Stomach smooth muscle (tissue), 2 donors: ENCODE data around the gene FOSL2.
"Not testable (repeated sequence)": the region's sequence is repeated elsewhere in the genome, so short reads cannot be mapped to it uniquely, and the experiment has no call there.

Source experiments
- H3K27ac ChIP-seq: one replicate; pipeline ENCODE4 v1.7.0; 2013; ENCODE audit warnings: mild to moderate bottlenecking, low read length, inconsistent platforms
- H3K27me3 ChIP-seq, 2 donors: one replicate each; pipeline ENCODE4 v1.7.0; 2013; ENCODE audit warnings: low read length in 2 of 2; ENCODE audit not compliant: insufficient read depth in 2 of 2, control insufficient read depth in 1 of 2
- H3K36me3 ChIP-seq, 2 donors: one replicate each; pipeline ENCODE4 v1.7.0; 2013; ENCODE audit warnings: low read length in 2 of 2; ENCODE audit not compliant: control insufficient read depth in 2 of 2, insufficient read depth in 2 of 2
- H3K4me1 ChIP-seq: one replicate; pipeline ENCODE4 v1.7.0; 2013; ENCODE audit warnings: low read length; ENCODE audit not compliant: control insufficient read depth, insufficient read depth
- H3K4me3 ChIP-seq, 2 donors: one replicate each; pipeline ENCODE4 v1.7.0; 2013; ENCODE audit warnings: low read length in 2 of 2
- H3K9ac ChIP-seq, 2 donors: one replicate each; pipeline ENCODE4 v1.7.0; 2013; ENCODE audit warnings: low read length in 2 of 2, mild to moderate bottlenecking in 1 of 2
- H3K9me3 ChIP-seq, 2 donors: one replicate each; pipeline ENCODE4 v1.7.0; 2013; ENCODE audit warnings: low read length in 2 of 2; ENCODE audit not compliant: control insufficient read depth in 2 of 2
- donor health status: healthy.
- donor health status: Pancreatic carcinoma.

Gene FOSL2

DNA sequence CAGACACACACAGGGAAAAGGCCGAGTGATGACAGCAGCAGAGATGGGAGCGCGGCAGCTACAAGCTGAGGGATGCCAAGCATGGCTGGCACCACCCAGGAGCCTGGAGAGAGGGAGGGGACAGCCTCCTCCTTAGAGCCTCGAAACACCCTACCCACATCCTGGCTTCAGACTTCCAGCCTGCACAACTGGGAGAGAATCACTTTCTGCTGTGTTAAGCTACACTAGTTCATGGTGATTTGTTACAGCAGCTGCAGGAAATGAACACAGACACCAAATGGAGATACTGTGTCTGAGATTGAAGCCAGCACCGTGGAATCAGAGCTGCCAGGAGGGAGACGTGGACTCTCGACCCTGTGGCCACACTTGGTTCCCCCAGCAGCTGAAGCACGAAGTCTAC is 27.5 kb upstream of the FOSL2 start:
- Histone ChIP-seq H3K36me3 (no peaks in the 10 kb centered on the region), H3K9ac (peak overlapping the region in 1 of 2 donors; percentile 2), H3K27me3 (no peaks in the 10 kb centered on the region), H3K9me3 (no peaks in the 10 kb centered on the region), H3K27ac (no peak overlapping the region), H3K4me1 (peaks cover 5% of the 10 kb centered on the region), H3K4me3 (no peak overlapping the region)

- no peak overlapping the region for H3K9ac ChIP-seq
- peaks cover 5% of the 10 kb centered on the region for H3K4me1 ChIP-seq
- no peaks in the 10 kb centered on the region for H3K36me3 ChIP-seq
- no peak overlapping the region for H3K4me3 ChIP-seq
- H3K27me3 ChIP-seq, result no peaks in the 10 kb centered on the region
- no peak overlapping the region for H3K27ac ChIP-seq
- no peaks in the 10 kb centered on the region for H3K9me3 ChIP-seq
These were observed 26.5 kb upstream of the FOSL2 start for GRCh38 chr2:28366149-28366495.

DNA sequence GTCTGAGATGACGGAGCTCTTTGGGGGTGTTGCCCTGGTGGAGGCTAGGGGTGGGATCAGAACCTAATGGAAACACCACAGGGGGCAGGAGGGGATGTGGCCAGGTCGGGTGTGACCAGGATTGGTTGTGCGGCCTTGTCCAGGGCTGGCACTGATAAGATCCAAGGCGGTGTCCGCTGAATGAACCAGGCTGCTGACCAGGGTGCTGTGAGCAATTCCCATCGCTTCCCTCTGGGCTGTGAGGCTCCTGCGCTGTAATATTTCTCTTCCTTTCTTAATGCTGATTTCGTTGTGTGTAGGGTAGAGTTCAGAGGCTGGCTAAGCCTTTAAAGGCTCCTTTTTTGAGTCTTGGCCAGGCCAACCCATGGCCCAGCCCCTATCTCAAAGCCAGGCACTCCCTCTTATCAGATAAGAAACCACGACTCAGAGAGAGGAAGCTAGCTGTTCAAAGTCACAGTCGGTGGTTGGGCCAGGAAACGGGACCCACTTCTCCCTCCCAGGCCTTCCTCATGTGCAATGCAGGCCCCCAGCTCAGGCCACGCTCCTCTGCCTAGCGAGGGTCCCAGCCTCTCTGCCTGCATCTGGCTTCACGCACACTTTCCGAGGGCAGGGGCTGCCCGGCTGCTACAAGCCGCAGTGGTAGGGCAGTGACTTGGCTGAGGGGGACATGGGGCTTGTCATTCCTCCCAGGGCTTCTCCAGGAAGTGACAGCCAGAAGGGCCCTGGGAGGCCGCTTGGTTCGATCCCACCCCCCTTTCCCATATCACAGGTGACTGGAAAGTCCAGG is 26.0 kb upstream of the FOSL2 start:
- Histone ChIP-seq H3K27me3 (no peaks in the 10 kb centered on the region), H3K27ac (no peak overlapping the region), H3K9me3 (no peaks in the 10 kb centered on the region), H3K36me3 (no peaks in the 10 kb centered on the region), H3K9ac (no peak overlapping the region), H3K4me3 (no peak overlapping the region), H3K4me1 (peaks cover 5% of the 10 kb centered on the region)

DNA sequence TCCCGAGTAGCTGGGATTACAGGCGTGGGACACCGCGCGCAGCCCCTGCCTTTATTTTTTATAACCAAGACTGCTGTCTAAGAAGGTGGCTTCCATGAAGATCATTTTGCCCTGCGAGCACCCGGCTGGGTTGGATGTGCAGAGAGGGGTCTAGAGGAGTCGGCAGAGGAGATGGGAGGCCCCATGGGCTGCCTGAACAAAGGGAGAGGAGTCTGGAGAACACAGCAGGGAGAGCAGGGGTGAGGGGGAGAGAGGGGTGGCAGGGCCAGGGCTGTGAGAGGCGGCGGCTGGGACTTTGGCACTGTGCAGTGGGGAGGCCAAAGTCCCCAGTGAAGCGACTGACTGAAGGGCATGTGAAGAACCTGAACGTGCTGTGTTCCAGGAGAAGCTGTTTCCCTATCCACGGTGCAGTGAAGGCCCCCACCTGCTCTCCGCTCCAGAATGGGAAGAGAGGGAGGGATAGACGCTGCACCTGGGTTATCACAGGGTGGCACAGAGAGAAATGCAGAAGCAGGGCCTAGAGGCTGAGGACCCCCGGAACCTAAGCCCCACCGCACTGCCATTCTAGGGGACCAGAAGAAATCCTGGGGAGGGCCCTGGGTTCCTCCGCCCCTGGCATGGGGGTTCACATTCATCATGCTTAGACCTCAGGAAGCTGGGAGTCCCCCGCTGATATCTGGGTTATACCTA is 24.8 kb upstream of the FOSL2 start:
- peaks cover 5% of the 10 kb centered on the region for H3K4me1 ChIP-seq
- no peaks in the 10 kb centered on the region for H3K27me3 ChIP-seq
- no peak overlapping the region for H3K4me3 ChIP-seq
- no peak overlapping the region for H3K27ac ChIP-seq
- no peak overlapping the region for H3K9ac ChIP-seq
- no peaks in the 10 kb centered on the region for H3K36me3 ChIP-seq
- no peaks in the 10 kb centered on the region for H3K9me3 ChIP-seq

GRCh38 chr2:28368357-28368798 is 24.3 kb upstream of the FOSL2 start:
- H3K4me1 ChIP-seq, result peaks cover 5% of the 10 kb centered on the region
- H3K9ac ChIP-seq, result no peak overlapping the region
- no peak overlapping the region for H3K4me3 ChIP-seq
- H3K9me3 ChIP-seq, result no peaks in the 10 kb centered on the region
- H3K27ac ChIP-seq, result no peak overlapping the region
- H3K27me3 ChIP-seq, result no peaks in the 10 kb centered on the region
- H3K36me3 ChIP-seq, result no peaks in the 10 kb centered on the region

DNA sequence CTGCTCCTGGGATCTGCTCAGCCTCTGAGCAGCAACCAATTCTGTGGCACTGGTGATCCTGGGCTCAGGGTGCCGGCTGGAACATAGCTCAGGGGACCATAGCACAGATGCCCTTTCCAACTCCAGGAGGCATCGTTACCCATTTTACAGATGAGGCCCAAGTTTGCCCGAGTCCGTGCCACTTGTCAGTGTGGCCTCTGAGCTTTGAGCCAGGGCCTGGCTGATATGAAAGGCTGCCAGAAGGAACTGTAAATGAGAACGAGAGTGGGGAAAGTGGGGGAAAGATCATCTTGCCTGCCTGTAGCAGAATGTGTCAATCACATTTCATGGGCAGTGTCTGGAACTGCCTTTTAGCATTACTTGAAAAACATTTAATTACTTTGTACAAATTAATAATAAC is 23.3 kb upstream of the FOSL2 start:
- Histone ChIP-seq H3K27me3 (no peaks in the 10 kb centered on the region), H3K4me3 (no peak overlapping the region), H3K36me3 (no peaks in the 10 kb centered on the region), H3K27ac (no peak overlapping the region), H3K4me1 (peaks cover 5% of the 10 kb centered on the region), H3K9me3 (no peaks in the 10 kb centered on the region), H3K9ac (no peak overlapping the region)

DNA sequence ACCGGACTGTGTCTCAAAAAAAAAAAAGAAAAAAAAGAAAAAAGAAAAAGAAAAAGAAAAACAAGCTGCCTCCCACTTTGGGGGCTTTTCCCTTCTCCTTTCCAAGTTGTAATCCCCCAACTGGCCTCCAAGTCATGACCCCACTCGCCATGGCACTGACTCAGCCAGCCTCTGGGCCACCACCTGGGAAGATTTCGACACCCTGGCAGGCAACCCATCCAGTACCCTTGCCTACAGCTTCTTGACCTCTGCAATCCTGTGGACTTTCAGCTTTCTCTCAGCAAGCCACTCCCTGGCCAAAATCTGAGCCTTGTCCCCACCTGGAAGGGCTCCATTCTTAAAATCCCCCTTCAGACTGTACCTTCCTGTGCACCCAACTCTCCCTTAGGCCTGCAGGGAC is 22.3 kb upstream of the FOSL2 start:
- H3K27ac ChIP-seq, result no peak overlapping the region
- no peaks in the 10 kb centered on the region for H3K36me3 ChIP-seq
- no peaks in the 10 kb centered on the region for H3K27me3 ChIP-seq
- H3K4me3 ChIP-seq, result no peak overlapping the region
- H3K9ac ChIP-seq, result no peak overlapping the region
- no peaks in the 10 kb centered on the region for H3K9me3 ChIP-seq
- H3K4me1 ChIP-seq, result peaks cover 5% of the 10 kb centered on the region

DNA sequence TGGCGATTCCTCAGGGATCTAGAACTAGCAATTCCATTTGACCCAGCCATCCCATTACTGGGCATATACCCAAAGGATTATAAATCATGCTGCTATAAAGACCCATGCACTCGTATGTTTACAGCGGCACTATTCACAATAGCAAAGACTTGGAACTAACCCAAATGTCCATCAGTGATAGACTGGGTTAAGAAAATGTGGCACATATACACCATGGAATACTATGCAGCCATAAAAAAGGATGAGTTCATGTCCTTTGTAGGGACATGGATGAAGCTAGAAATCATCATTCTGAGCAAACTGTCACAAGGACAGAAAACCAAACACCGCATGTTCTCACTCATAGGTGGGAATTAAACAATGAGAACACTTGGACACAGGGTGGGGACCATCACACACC is 20.9 kb upstream of the FOSL2 start:
- not testable (repeated sequence) for H3K36me3 ChIP-seq, H3K4me1 ChIP-seq, H3K9ac ChIP-seq, H3K27me3 ChIP-seq, H3K27ac ChIP-seq, H3K9me3 ChIP-seq, H3K4me3 ChIP-seq

DNA sequence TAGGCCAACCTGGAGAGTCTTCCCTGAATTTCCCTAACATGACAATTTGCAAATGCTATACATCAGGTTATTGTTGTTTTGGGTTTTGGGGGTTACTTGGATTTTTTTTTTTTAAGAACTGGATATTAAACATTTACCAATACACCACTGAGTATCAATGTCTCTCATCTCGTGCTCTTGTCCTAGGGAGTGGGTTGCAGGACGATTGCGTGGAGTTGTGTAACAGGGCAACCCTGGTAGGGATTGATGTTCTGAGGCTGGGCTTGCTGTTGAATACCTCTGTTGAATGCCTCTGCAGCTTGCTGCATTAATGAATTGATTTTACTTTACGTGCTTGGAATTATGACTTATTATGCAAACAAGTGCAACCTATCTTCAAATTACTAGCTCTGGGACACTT is 18.8 kb upstream of the FOSL2 start:
- Histone ChIP-seq H3K9me3 (no peaks in the 10 kb centered on the region), H3K27me3 (no peaks in the 10 kb centered on the region), H3K4me1 (no peaks in the 10 kb centered on the region), H3K27ac (no peak overlapping the region), H3K9ac (no peak overlapping the region), H3K4me3 (no peak overlapping the region), H3K36me3 (no peaks in the 10 kb centered on the region)

GRCh38 chr2:28374331-28374730 is 18.3 kb upstream of the FOSL2 start:
- Histone ChIP-seq H3K27me3 (no peaks in the 10 kb centered on the region), H3K36me3 (no peaks in the 10 kb centered on the region), H3K4me3 (no peak overlapping the region)

DNA sequence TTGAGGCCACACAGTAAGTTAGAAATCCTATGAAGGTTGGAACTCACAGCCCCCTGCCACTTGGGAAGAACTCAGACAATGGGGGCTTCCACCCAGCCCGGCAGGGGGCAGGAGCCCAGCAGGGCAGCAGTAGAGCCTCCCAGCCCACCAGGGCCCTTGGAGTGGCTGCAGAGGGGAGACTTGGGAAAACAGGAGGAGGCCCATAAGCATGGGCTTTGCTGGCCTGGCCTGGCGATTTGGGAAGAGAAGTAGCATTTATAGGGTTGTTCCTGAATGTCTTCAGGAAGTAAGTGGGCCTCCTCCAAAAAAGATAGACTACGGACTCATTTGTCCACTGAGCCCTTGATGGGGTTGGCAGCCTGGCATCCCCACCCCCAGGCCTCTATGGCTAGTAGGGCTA is 17.4 kb upstream of the FOSL2 start:
- no peak overlapping the region for H3K4me3 ChIP-seq
- H3K27me3 ChIP-seq, result no peaks in the 10 kb centered on the region
- H3K9ac ChIP-seq, result no peak overlapping the region
- H3K4me1 ChIP-seq, result no peaks in the 10 kb centered on the region
- H3K9me3 ChIP-seq, result no peaks in the 10 kb centered on the region
- H3K27ac ChIP-seq, result no peak overlapping the region
- no peaks in the 10 kb centered on the region for H3K36me3 ChIP-seq

More at GRCh38 chr2:28374331-28374730, 18.3 kb upstream of the FOSL2 start:
- Histone ChIP-seq H3K9me3 (no peaks in the 10 kb centered on the region), H3K9ac (no peak overlapping the region), H3K4me1 (no peaks in the 10 kb centered on the region), H3K27ac (no peak overlapping the region)
